GOT3 (cell line): ENCODE measurements around the gene TMIGD3.
A peak's percentile ranks its signal among the peaks of the same experiment; 100 is the strongest.

Experiments
- DNase-seq: peaks from one replicate; lab custom pipeline; 2025; ENCODE audit warnings: mixed read lengths; lab: John Stamatoyannopoulos, UW

Gene TMIGD3

DNA sequence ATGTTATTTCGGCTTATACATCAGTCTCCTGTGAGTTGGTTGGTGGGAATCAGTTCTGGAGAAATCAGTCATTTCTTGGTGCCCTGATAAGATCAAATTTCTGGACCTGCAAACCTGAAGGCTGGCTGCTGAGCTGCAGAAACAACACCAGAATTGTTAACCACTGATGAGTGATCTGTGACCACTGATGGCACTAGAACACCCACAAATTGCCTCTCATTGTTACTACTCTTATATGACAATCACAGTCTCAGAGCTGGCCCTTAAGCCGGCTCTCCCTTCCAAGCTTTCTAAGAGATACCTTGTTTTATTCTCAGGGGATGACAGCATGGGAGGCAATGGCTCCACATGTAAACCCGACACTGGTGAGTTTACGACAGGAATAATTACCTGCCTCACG lies 27.7 kb downstream of the TMIGD3 start:
- no peak for DNase-seq

GRCh38 chr1:111474521-111474920 lies 28.9 kb downstream of the TMIGD3 start:
- DNase-seq = no peak

DNA sequence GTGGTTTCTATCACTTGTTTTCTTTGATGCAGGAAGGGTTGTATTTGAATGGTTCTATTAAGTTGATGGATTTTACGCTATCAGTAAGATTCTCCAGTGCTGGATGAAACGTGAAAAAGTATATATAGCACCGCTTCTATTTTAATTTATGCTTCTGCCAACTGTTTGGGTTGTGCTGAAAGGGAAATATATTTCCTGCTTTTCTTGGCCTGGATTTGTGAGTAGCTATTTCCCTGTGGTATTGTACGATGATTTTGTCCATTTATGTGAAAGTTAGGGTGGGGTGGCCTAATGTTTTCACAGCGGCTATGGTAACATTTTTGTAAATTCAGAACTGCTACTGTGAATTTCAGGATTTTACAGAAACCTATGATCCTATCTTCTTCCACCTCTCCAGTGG lies 29.3 kb downstream of the TMIGD3 start:
- no peak for DNase-seq

GRCh38 chr1:111471538-111471937 lies 31.9 kb downstream of the TMIGD3 start:
- DNase-seq = no peak

- no peak for DNase-seq
Measured at GRCh38 chr1:111471012-111471411, 32.4 kb downstream of the TMIGD3 start.

DNA sequence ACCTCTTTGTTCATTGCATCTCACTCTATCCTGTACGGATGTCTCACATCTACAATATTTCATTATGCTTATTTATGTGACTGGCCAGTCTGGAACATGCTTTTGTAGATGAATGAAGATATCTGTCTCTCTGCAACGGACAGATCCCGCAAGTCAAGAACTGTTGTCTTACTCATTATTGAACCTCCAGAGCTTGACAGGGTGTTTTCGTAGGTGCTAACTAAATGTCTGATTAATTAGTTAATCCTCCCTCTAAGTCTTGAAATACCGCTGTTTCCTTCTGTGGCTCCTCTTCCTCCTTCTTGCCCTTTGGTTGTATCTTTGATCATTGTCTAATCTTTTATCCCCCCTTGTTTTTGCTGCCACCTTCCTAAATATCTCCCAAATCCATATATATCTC lies 32.8 kb downstream of the TMIGD3 start:
- DNase-seq = no peak

- DNase-seq = no peak
Measured at GRCh38 chr1:111469539-111469938, 33.9 kb downstream of the TMIGD3 start.

- DNase-seq = no peak
Measured at GRCh38 chr1:111468717-111469100, 34.7 kb downstream of the TMIGD3 start.

GRCh38 chr1:111467865-111468716 lies 35.3 kb downstream of the TMIGD3 start:
- DNase-seq = no peak

DNA sequence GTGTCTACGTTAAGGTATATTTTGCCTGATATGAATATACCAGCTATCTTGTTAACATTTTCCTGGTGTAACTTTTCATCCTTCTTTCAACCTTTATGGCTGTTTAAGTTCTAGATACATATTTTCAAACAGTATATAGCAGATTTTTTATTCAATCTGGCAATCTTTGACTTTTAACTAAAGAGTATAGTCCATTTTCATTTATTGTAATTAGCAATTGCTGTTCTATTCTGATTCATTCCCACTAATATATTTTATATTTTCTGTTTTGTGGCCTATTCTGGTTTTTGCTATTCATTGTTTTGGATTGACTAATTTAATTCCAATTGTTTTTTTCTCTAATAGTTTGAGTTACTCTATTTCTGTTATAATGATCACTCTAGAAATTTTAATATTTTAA lies 37.0 kb downstream of the TMIGD3 start:
- DNase-seq = no peak

- no peak for DNase-seq
Measured at GRCh38 chr1:111465754-111466153, 37.7 kb downstream of the TMIGD3 start.

DNA sequence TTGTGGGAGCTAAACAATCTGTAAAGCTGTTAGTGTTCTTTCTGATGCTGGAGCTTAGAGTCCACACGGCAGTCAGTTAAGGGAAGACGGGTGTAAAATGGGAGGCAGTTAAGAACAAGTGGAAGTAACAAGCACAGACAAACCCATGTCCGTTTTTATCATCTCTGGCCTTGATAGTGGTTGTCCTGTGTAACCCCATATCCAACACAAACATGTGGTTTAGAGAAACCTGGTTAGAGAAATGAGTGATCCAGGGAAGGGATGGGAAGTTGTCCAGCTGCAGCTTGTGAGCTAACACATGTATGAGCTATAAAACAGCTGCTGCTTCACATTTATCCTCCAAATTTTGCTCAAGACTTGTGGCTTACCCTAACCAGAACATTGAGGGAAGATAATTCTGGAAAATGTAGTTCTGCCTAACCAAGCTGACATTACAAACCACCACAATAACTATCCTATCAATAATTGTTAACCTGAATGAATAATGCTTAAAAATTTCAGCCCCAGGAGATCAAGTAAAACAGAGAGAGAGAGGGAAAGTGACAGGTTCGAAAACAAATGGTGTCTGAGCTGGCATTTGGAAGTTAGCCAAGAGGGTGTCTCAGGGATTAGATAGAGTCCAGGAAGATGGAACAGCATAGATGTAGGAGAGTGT lies 40.3 kb downstream of the TMIGD3 start:
- DNase-seq = no peak

DNA sequence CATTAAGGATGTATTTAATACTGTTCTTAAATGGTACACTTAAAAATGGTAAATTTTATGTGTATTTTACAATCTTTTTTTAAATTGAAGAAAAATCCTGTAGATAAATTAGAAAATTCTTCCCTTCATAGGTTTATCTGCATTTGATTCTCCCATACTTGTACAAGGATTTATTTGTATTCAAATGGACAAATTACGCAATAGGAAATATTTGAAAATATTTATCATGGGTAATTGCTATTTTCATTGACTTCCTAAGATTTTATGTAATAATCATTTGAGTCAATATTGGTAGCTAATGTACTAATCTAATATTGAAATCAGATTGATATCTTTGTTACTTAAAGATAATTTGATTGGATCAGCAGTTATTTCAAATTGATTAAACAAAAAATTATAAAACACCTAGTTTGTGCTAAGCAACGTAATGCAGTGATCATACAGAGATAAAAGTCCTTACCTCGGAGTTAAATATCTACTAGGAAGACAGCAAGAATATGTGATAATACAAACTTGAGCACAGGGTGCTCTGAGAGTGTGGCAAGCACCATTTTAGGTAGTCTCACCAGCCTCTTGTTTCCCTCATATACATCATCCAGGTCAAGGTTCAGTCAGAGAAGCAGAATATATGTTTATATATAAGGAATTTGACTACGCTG lies 40.9 kb downstream of the TMIGD3 start:
- DNase-seq = no peak

GRCh38 chr1:111461765-111462164 lies 41.7 kb downstream of the TMIGD3 start:
- no peak for DNase-seq

- DNase-seq = no peak
Measured at GRCh38 chr1:111455642-111456031, 47.8 kb downstream of the TMIGD3 start.

- DNase-seq = no peak
Measured at GRCh38 chr1:111454859-111455641, 48.4 kb downstream of the TMIGD3 start.

DNA sequence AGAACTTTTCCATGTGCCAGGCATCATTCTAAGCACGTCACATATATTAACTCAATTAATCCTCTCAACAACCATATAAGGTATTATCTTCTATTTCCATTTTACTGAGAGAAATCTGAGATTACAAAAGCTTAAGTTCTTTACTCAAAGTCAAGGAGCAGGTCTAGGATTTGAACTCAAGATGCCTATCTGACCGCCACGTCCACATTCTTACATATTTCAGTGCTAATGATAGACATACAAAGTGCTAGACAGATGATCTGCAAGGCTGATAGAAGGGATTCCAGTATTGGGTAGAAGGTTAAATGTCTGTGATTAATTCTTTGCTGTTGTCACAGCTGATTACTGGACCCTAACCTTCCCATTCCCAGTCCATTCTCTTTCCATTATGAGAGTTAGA lies 49.7 kb downstream of the TMIGD3 start:
- DNase-seq = no peak

DNA sequence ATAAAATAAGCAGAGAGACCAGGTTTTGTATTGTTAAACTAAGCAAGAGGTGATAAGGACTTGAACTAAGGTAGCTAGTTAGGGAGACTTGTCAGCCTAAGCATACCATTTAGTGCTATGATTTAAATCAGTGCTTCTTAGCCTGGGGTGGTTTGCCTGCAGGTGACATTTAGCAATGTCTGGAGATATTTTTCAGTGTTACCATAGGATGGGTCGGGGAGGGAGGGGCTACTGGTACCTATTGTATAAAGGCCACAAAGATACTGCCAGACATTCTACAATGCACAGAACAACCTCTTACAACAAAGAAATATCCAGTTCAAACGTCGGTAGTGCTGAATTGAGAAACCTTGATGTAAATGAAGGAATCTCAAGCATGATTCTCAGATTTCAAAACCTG lies 50.9 kb downstream of the TMIGD3 start:
- DNase-seq = no peak

DNA sequence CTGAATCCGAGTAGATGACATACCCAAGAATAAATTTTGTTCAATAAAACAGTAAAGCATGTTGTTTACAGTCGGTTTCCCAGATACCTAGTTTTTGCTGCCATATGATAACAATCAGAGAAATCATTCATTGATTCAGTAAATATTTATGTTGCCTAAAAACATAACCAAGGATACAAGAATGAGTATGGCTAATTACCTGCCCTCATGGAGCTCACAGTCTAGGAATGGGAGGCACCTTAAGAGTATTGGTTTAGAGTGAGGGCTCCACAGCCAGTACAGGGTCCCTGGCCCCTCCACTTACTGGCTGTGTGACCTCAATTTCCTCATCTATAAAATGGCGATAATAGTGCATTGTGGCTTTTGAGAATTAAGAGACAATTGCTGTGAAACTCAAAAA lies 53.2 kb downstream of the TMIGD3 start:
- DNase-seq = no peak

DNA sequence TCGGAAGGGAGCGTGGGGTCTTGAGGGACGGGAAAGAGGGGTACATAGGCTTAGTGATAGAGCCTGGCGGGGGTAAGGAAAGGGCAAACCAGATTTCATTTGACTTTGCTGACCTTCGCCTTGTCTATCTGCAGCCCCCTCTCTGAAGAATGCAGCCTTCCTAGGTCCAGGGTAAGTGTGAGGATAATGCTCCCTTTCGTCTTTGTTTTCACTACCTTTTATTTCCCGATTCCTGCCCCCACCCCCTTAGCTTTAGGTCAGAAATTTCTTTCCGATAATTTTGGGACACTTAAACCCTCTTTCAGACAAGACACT lies 53.8 kb downstream of the TMIGD3 start:
- DNase-seq = no peak

- DNase-seq = peak; percentile 65
Measured at GRCh38 chr1:111448918-111449702, 54.3 kb downstream of the TMIGD3 start, which contains the start of the genes ATP5PB and WDR77. TSS of gene ATP5PB (plus strand) at chr1:111449464. CDS start at chr1:111449542, 78 bp downstream. TSS of gene WDR77 (minus strand) at chr1:111449256. CDS start at chr1:111449169, 87 bp downstream.
